DND-41 (cell line): ENCODE data around the gene SPEF1.

Source experiments
- ATAC-seq: fragments of 200-7000 bp; cut with Tn5 transposase; 3 replicates; pipeline ENCODE4 v1.9.1; 2021; ENCODE audit warnings: low read depth; ENCODE audit not compliant: insufficient read depth
- DNase-seq: peaks from one replicate; pipeline ENCODE4 v3.0.0-alpha.2; 2020
- H2AFZ ChIP-seq: 2 replicates; pipeline ENCODE4 v1.6.0; 2012; ENCODE audit warnings: low read depth, low read length
- H3K27ac ChIP-seq: 2 replicates; pipeline ENCODE4 v1.5.1; 2012; ENCODE audit warnings: low read length, inconsistent platforms
- H3K27me3 ChIP-seq: fragments of 200-600 bp; sonication (generic); 2 replicates; pipeline ENCODE4 v1.6.0; 2012; ENCODE audit warnings: low read length, mild to moderate bottlenecking, inconsistent platforms; ENCODE audit not compliant: insufficient read depth, poor library complexity
- H3K36me3 ChIP-seq: 2 replicates; pipeline ENCODE4 v1.5.1; 2012; ENCODE audit warnings: low read length, inconsistent platforms; ENCODE audit not compliant: insufficient read depth
- H3K4me1 ChIP-seq: 2 replicates; pipeline ENCODE4 v1.5.1; 2012; ENCODE audit warnings: mild to moderate bottlenecking, low read length; ENCODE audit not compliant: insufficient read depth
- H3K4me2 ChIP-seq: 2 replicates; pipeline ENCODE4 v1.6.0; 2012; ENCODE audit warnings: mild to moderate bottlenecking, moderate library complexity, low read length, inconsistent platforms; ENCODE audit not compliant: insufficient read depth
- H3K4me3 ChIP-seq, 2 experiments: fragments of 200-600 bp in 1 of 2; shearing (Covaris generic) in 1 of 2; 2 replicates each; pipeline ENCODE4 v1.5.1; 2012 to 2016; ENCODE audit warnings: inconsistent platforms in 2 of 2, low read length in 2 of 2, mild to moderate bottlenecking in 2 of 2, low read depth in 1 of 2, moderate library complexity in 1 of 2
- H3K79me2 ChIP-seq: 2 replicates; pipeline ENCODE4 v1.6.0; 2012; ENCODE audit warnings: low read length, inconsistent platforms; ENCODE audit not compliant: insufficient read depth
- H3K9ac ChIP-seq: 2 replicates; pipeline ENCODE4 v1.6.0; 2012; ENCODE audit warnings: low read depth, mild to moderate bottlenecking, inconsistent platforms, low read length, moderate library complexity
- H3K9me3 ChIP-seq: 2 replicates; pipeline ENCODE4 v1.5.1; 2012; ENCODE audit warnings: low read length, moderate library complexity, mild to moderate bottlenecking, inconsistent platforms; ENCODE audit not compliant: insufficient read depth, severe bottlenecking
- H4K20me1 ChIP-seq: 2 replicates; pipeline ENCODE4 v1.6.0; 2012; ENCODE audit warnings: low read length; ENCODE audit not compliant: insufficient read depth
- EZH2 ChIP-seq: IDR thresholded peaks from 3 replicates; pipeline ENCODE4 v1.6.1; 2012; ENCODE audit warnings: borderline replicate concordance, low read depth, mild to moderate bottlenecking, moderate library complexity, low read length, inconsistent platforms; ENCODE audit not compliant: severe bottlenecking
- TF ChIP-seq, protein P1 (sequence below): IDR thresholded peaks from 2 replicates; pipeline ENCODE4 v1.5.1; 2012; ENCODE audit warnings: borderline replicate concordance, low read length, moderate library complexity, mild to moderate bottlenecking; ENCODE audit not compliant: poor library complexity, severe bottlenecking; ENCODE audit errors: extremely low read depth

The SPEF1 gene

DNA sequence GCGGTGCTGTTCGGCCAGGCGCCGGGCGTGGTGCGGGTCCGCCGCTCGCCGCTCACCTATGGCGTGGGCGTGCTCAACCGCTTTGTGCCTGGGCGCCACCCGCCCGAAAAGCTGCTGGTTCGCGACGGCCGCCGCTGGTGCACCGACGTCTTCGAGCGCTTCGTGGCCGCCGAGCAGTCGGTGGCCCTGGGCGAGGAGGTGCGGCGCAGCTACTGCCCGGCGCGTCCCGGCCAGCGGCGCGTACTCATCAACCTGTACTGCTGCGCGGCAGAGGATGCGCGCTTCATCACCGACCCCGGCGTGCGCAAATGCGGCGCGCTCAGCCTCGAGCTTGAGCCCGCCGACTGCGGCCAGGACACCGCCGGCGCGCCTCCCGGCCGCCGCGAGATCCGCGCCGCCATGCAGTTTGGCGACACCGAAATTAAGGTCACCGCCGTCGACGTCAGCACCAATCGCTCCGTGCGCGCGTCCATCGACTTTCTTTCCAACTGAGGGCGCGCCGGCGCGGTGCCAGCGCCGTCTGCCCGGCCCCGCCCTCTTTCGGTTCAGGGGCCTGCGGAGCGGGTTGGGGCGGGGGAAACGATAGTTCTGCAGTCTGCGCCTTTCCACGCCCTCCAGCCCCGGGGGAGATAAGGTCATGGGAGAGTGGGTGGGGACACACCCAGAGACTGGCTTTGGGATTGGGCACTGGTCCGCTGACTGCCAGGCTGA lies 29.4 kb downstream of the SPEF1 start:
- no peak for ATAC-seq
- Histone ChIP-seq H3K4me1 (no peaks in the 10 kb centered on the region), H3K79me2 (no peaks in the 10 kb centered on the region), H3K9ac (no peak overlapping the region), H3K4me2 (no peak overlapping the region), H3K4me3 (no peak overlapping the region), H4K20me1 (peaks cover 6% of the 10 kb centered on the region; the same call in 1 of the 2 replicates), H3K27me3 (no peaks in the 10 kb centered on the region), H3K9me3 (no peaks in the 10 kb centered on the region), H2AFZ (no peak overlapping the region), H3K27ac (no peak overlapping the region), H3K36me3 (peaks cover 30% of the 10 kb centered on the region)
- TF ChIP-seq EZH2: no peak
- TF ChIP-seq, protein P1, sequence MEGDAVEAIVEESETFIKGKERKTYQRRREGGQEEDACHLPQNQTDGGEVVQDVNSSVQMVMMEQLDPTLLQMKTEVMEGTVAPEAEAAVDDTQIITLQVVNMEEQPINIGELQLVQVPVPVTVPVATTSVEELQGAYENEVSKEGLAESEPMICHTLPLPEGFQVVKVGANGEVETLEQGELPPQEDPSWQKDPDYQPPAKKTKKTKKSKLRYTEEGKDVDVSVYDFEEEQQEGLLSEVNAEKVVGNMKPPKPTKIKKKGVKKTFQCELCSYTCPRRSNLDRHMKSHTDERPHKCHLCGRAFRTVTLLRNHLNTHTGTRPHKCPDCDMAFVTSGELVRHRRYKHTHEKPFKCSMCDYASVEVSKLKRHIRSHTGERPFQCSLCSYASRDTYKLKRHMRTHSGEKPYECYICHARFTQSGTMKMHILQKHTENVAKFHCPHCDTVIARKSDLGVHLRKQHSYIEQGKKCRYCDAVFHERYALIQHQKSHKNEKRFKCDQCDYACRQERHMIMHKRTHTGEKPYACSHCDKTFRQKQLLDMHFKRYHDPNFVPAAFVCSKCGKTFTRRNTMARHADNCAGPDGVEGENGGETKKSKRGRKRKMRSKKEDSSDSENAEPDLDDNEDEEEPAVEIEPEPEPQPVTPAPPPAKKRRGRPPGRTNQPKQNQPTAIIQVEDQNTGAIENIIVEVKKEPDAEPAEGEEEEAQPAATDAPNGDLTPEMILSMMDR: no peak
- no peak for DNase-seq

DNA sequence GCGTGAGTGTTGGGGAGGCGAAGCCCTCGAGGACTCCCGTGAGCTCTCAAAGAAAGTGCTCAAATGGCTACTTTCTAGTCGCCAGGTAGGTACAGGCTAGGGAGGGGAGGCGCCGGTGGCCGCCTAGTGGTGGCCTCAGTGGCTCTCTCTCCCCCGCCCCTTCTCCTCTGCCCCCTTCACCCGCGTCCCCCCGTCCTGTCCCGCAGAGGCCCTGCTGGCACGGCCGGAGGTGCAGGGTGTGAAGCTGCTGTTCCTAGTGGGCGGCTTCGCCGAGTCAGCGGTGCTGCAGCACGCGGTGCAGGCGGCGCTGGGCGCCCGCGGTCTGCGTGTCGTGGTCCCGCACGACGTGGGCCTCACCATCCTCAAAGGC lies 30.0 kb downstream of the SPEF1 start:
- Histone ChIP-seq H3K79me2 (no peaks in the 10 kb centered on the region), H3K27me3 (no peaks in the 10 kb centered on the region), H3K9me3 (no peaks in the 10 kb centered on the region), H4K20me1 (peaks cover 6% of the 10 kb centered on the region; the same call in 1 of the 2 replicates), H3K27ac (no peak overlapping the region), H3K36me3 (peaks cover 25% of the 10 kb centered on the region), H2AFZ (no peak overlapping the region), H3K9ac (no peak overlapping the region), H3K4me3 (no peak overlapping the region), H3K4me1 (no peaks in the 10 kb centered on the region), H3K4me2 (no peak overlapping the region)
- ATAC-seq: no peak
- TF ChIP-seq, protein P1: no peak
- TF ChIP-seq EZH2: no peak
- no peak for DNase-seq

DNA sequence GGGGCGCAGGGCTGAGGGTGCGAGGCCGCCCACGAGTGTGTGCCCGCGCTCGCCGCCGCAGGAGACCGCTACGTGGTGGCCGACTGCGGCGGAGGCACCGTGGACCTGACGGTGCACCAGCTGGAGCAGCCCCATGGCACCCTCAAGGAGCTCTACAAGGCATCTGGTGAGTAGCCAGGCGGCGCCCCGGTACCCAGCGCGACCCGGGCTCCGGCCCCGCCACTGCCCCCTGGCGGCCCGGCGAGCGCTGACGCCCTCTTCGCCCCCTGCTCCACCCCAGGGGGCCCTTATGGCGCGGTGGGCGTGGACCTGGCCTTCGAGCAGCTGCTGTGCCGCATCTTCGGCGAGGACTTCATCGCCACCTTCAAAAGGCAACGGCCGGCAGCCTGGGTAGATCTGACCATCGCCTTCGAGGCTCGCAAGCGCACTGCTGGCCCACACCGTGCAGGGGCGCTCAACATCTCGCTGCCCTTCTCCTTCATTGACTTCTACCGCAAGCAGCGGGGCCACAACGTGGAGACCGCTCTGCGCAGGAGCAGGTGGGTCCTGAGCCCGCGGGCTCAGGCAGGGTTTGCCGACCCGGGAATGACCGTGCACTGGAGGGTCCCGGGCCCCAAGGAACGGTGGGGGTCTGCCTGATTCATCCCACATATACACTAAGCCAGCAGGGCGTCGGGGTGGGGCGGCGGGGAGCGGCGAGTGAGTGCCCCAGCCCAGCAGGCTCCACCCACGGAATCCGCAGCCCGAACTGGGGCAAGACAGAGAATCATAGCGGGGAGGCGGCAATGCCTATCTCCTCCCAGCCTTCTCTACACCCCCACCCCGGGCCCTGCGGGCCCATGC lies 31.3 kb downstream of the SPEF1 start:
- ATAC-seq (no peak), DNase-seq (no peak)
- Histone ChIP-seq H2AFZ (no peak overlapping the region), H3K36me3 (peaks cover 14% of the 10 kb centered on the region), H3K4me2 (no peak overlapping the region), H3K4me3 (no peak overlapping the region), H3K27me3 (no peaks in the 10 kb centered on the region), H3K79me2 (no peaks in the 10 kb centered on the region), H3K27ac (no peak overlapping the region), H4K20me1 (peaks cover 6% of the 10 kb centered on the region; the same call in 1 of the 2 replicates), H3K4me1 (no peaks in the 10 kb centered on the region), H3K9ac (no peak overlapping the region), H3K9me3 (no peaks in the 10 kb centered on the region)
- TF ChIP-seq, protein P1: peak; percentile 8
- TF ChIP-seq EZH2: no peak
